Measurements from ENCODE around the gene COL4A1.

GRCh38 chr13:110128546-110128945 lies 178.4 kb downstream of the COL4A1 start:
- TF ChIP-seq, protein P1, sequence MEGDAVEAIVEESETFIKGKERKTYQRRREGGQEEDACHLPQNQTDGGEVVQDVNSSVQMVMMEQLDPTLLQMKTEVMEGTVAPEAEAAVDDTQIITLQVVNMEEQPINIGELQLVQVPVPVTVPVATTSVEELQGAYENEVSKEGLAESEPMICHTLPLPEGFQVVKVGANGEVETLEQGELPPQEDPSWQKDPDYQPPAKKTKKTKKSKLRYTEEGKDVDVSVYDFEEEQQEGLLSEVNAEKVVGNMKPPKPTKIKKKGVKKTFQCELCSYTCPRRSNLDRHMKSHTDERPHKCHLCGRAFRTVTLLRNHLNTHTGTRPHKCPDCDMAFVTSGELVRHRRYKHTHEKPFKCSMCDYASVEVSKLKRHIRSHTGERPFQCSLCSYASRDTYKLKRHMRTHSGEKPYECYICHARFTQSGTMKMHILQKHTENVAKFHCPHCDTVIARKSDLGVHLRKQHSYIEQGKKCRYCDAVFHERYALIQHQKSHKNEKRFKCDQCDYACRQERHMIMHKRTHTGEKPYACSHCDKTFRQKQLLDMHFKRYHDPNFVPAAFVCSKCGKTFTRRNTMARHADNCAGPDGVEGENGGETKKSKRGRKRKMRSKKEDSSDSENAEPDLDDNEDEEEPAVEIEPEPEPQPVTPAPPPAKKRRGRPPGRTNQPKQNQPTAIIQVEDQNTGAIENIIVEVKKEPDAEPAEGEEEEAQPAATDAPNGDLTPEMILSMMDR (IDR thresholded peaks at IDR 0.05), result no peak
- no peak for TF ChIP-seq POLR2AphosphoS5 (IDR thresholded peaks at IDR 0.05; ENCODE audit: insufficient read depth in 1 of 2, low read depth in 1 of 2)

All from vagina (tissue), 2 donors.